AG04450 (cell line): ENCODE data around the gene MATN4. TPM values are rescaled to one million over a fixed set of nuclear protein-coding genes. Genes with fewer than 3 reads are reported as not detected.
"Not testable (repeated sequence)": the region's sequence is repeated elsewhere in the genome, so short reads cannot be mapped to it uniquely, and the experiment has no call there.

Experiments used
- CTCF ChIA-PET: fragments of 300-600, 350-600 bp; formaldehyde crosslinking; extraction: SDS; loops from one replicate; lab custom pipeline; 2022; ENCODE audit warnings: antibody characterized with exemption, inconsistent platforms; lab: Charles Lee
- POLR2A ChIA-PET: fragments of 350-600 bp; formaldehyde crosslinking; extraction: SDS; loops from one replicate; lab custom pipeline; 2021; ENCODE audit warnings: antibody characterized with exemption, inconsistent platforms; lab: Yijun Ruan, JAX
- DNase-seq: peaks from one replicate; pipeline ENCODE4 v3.0.0-alpha.2; 2011; ENCODE audit warnings: low read depth, low spot score
- H3K27ac ChIP-seq: one replicate; pipeline ENCODE4 v1.5.1; 2012; ENCODE audit warnings: low read depth, low read length, control low read depth
- H3K27me3 ChIP-seq: one replicate; pipeline ENCODE4 v1.6.0; 2012; ENCODE audit warnings: low read length; ENCODE audit not compliant: control insufficient read depth, insufficient read depth
- H3K4me3 ChIP-seq: 2 replicates; pipeline ENCODE4 v1.5.1; 2011; ENCODE audit warnings: mild to moderate bottlenecking, low read depth, low read length, control low read depth
- H3K9me3 ChIP-seq: 2 replicates; pipeline ENCODE4 v1.5.1; 2012; ENCODE audit warnings: low read length; ENCODE audit not compliant: control insufficient read depth, insufficient read depth
- CTCF ChIP-seq: IDR thresholded peaks from 2 replicates; pipeline ENCODE4 v1.5.1; 2011; ENCODE audit warnings: low read depth, low read length, control low read depth, inconsistent platforms
- polyA plus RNA-seq: library from polyadenylated mRNA; depleted of rRNA; stranded (reverse); fragments of >200 nt; gene quantifications from 2 replicates; pipeline ENCODE4 v1.2.3, GENCODE V29; 2011

MATN4 gene
- polyA plus RNA-seq, 1 experiment: not detected

GRCh38 chr20:45352729-45353128 lies 44.6 kb upstream of the MATN4 start:
- TF ChIP-seq CTCF: no peak
- Histone ChIP-seq H3K27ac (no peak overlapping the region), H3K27me3 (no peaks in the 10 kb centered on the region), H3K9me3 (no peaks in the 10 kb centered on the region; the same call in 1 of the 2 replicates), H3K4me3 (no peak overlapping the region)
- CTCF ChIA-PET: interaction anchor here (0.6 to 6.3 kb wide), 8 partner anchors 8 to 419 kb away, joined by 3 to 58 read pairs (median 4); partner anchors contain the start of gene SYS1
- POLR2A ChIA-PET: no interaction called here
- no peak for DNase-seq

GRCh38 chr20:45350795-45351194 lies 42.7 kb upstream of the MATN4 start:
- DNase-seq, POLR2A ChIA-PET, H3K27me3 ChIP-seq, H3K4me3 ChIP-seq, H3K27ac ChIP-seq, H3K9me3 ChIP-seq: not testable (repeated sequence)
- CTCF ChIA-PET: interaction anchor here (1.0 to 6.3 kb wide), 3 partner anchors 12 to 420 kb away, joined by 4 to 58 read pairs (median 4); partner anchors contain the start of gene SYS1

GRCh38 chr20:45350217-45350616 lies 42.1 kb upstream of the MATN4 start:
- H3K4me3 ChIP-seq: no peak overlapping the region
- TF ChIP-seq CTCF: no peak
- CTCF ChIA-PET: interaction anchor here (6.3 kb wide), 1 partner anchor 13 kb away, joined by 58 read pairs; the partner anchor contains the start of gene SYS1
- POLR2A ChIA-PET: no interaction called here
- H3K27ac ChIP-seq: no peak overlapping the region
- DNase-seq: no peak
- no peaks in the 10 kb centered on the region; the same call in 1 of the 2 replicates for H3K9me3 ChIP-seq
- no peaks in the 10 kb centered on the region for H3K27me3 ChIP-seq

- DNase-seq: no peak
- H3K27ac ChIP-seq: peak within 1 kb of the TSS; percentile 70
- H3K9me3 ChIP-seq: no peaks in the 10 kb centered on the region; the same call in 1 of the 2 replicates
- H3K27me3 ChIP-seq: no peaks in the 10 kb centered on the region
- POLR2A ChIA-PET: interaction anchor here (0.5 to 4.7 kb wide), 11 partner anchors 11 to 475 kb away, joined by 3 to 58 read pairs (median 4); partner anchors contain the start of gene SYS1
- TF ChIP-seq CTCF: no peak
- CTCF ChIA-PET: interaction anchor here (0.5 to 1.7 kb wide), 5 partner anchors 15 to 423 kb away, joined by 3 to 6 read pairs (median 4); partner anchors contain the start of gene SYS1
- peak within 1 kb of the TSS; percentile 97 for H3K4me3 ChIP-seq
Observed at GRCh38 chr20:45347936-45348778, 40.1 kb upstream of the MATN4 start, which contains the start of gene SDC4. SDC4 (minus strand) TSS chr20:45348424; CDS start chr20:45348384, 40 bp downstream.

- H3K4me3 ChIP-seq: peak overlapping the region; percentile 97
- H3K27ac ChIP-seq: peak overlapping the region; percentile 70
- POLR2A ChIA-PET: interaction anchor here (0.6 to 4.7 kb wide), 13 partner anchors 9 to 203 kb away, joined by 3 to 58 read pairs (median 4); partner anchors contain the start of gene SYS1
- CTCF ChIA-PET: interaction anchor here (0.7 to 1.7 kb wide), 5 partner anchors 15 to 623 kb away, joined by 3 to 7 read pairs (median 5); partner anchors contain the start of gene SYS1
- TF ChIP-seq CTCF: no peak
- no peaks in the 10 kb centered on the region for H3K27me3 ChIP-seq
- DNase-seq: no peak
- no peaks in the 10 kb centered on the region; the same call in 1 of the 2 replicates for H3K9me3 ChIP-seq
Observed at GRCh38 chr20:45347297-45347935, 39.3 kb upstream of the MATN4 start.
